Activated CD4-positive, alpha-beta memory T cell treated with anti-CD3 and anti-CD28 coated beads, Interleukin-2, amount 10 ng/mL, durations not matched to agents 7 days and 5 days (primary cell): ENCODE measurements around the gene ITGA7. TPM values are rescaled to one million over a fixed set of nuclear protein-coding genes. Genes with fewer than 3 reads are reported as not detected.
A peak's percentile ranks its signal among the peaks of the same experiment; 100 is the strongest.

Source experiments
- CTCF ChIA-PET: fragments of 350-600 bp; sonication (Branson Sonifier 250); formaldehyde crosslinking; loops from one replicate; lab custom pipeline; 2021; ENCODE audit warnings: antibody characterized with exemption, inconsistent platforms; lab: Charles Lee
- POLR2A ChIA-PET: fragments of 350-600 bp; sonication (Branson Sonifier 250); formaldehyde crosslinking; loops from one replicate; lab custom pipeline; 2021; ENCODE audit warnings: antibody characterized with exemption; lab: Charles Lee
- DNase-seq: peaks from one replicate; pipeline ENCODE4 v3.0.0-alpha.2; 2020
- H3K27ac Mint-ChIP-seq: one replicate; pipeline ENCODE4 v1.8.0; 2021; ENCODE audit warnings: mild to moderate bottlenecking, mixed read lengths
- H3K27me3 Mint-ChIP-seq: one replicate; pipeline ENCODE4 v1.8.0; 2021; ENCODE audit warnings: mixed read lengths
- H3K36me3 Mint-ChIP-seq: one replicate; pipeline ENCODE4 v1.8.0; 2021; ENCODE audit warnings: low read depth, mixed read lengths
- H3K4me1 Mint-ChIP-seq: one replicate; pipeline ENCODE4 v1.8.0; 2021; ENCODE audit warnings: mixed read lengths
- H3K4me3 Mint-ChIP-seq: one replicate; pipeline ENCODE4 v1.8.0; 2021; ENCODE audit warnings: mild to moderate bottlenecking, mixed read lengths
- H3K9me3 Mint-ChIP-seq: one replicate; pipeline ENCODE4 v1.8.0; 2021; ENCODE audit warnings: mixed read lengths
- total RNA-seq, 2 experiments: library from RNA; stranded (reverse); gene quantifications; one replicate each; pipeline ENCODE4 v1.2.3, GENCODE V29; 2021

Gene ITGA7
- total RNA-seq, 2 experiments from 2014 or later = 1.9 to 2.0 TPM

- ChIA-PET POLR2A (interaction anchor here (0.8 to 3.5 kb wide), 11 partner anchors 9 to 232 kb away, joined by 3 to 20 read pairs (median 5); partner anchors contain the start of genes DGKA, DNAJC14, ORMDL2 and RAB5B), CTCF (interaction anchor here (0.8 to 3.3 kb wide), 6 partner anchors 13 to 253 kb away, joined by 3 to 14 read pairs (median 4); partner anchors contain the start of genes ORMDL2 and SARNP)
- peaks cover 11% of the 10 kb centered on the region for H3K27me3 Mint-ChIP-seq
- H3K9me3 Mint-ChIP-seq = no peaks in the 10 kb centered on the region
- H3K27ac Mint-ChIP-seq = peak within 1 kb of the TSS; percentile 21
- peak within 1 kb of the TSS; percentile 89 for H3K4me3 Mint-ChIP-seq
- peak; percentile 76 for DNase-seq
- H3K4me1 Mint-ChIP-seq = peaks cover 45% of the 10 kb centered on the region
- no peaks in the 10 kb centered on the region for H3K36me3 Mint-ChIP-seq
Measured at GRCh38 chr12:55742719-55743405, 35.2 kb upstream of the ITGA7 start, which contains the start of gene GDF11. Gene GDF11, plus strand, starts transcription at chr12:55743122. Its CDS starts 195 bp downstream, at chr12:55743317.

GRCh38 chr12:55741931-55742680 is 34.4 kb upstream of the ITGA7 start:
- no peaks in the 10 kb centered on the region for H3K36me3 Mint-ChIP-seq
- DNase-seq = no peak
- H3K4me1 Mint-ChIP-seq = peaks cover 52% of the 10 kb centered on the region
- H3K9me3 Mint-ChIP-seq = no peaks in the 10 kb centered on the region
- H3K27me3 Mint-ChIP-seq = peaks cover 11% of the 10 kb centered on the region
- CTCF ChIA-PET = interaction anchor here (0.6 to 3.3 kb wide), 5 partner anchors 12 to 287 kb away, joined by 3 to 14 read pairs (median 4); partner anchors contain the start of genes ORMDL2 and SARNP
- H3K27ac Mint-ChIP-seq = no peak overlapping the region
- H3K4me3 Mint-ChIP-seq = peak overlapping the region; percentile 76
- POLR2A ChIA-PET = interaction anchor here (0.8 to 3.5 kb wide), 6 partner anchors 12 to 232 kb away, joined by 3 to 20 read pairs (median 3); partner anchors contain the start of genes ORMDL2, RAB5B and SARNP

DNA sequence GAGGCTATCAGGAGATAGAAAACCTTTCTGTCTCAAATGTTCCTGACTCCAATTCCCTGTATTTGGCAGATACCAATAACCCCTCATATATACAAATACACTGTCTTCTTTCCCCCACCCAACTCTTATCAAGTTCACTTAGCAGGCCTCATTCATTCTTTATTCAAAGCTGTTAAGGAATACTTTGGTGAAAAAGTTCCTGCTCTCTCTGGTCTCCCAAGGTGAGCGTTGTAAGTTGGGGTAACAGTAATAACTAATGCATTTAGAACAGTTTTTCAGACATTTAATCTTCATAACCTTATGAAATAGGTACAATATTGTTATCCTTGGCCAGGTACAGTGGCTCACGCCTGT is 31.3 kb upstream of the ITGA7 start:
- H3K27me3 Mint-ChIP-seq = peaks cover 11% of the 10 kb centered on the region
- no peaks in the 10 kb centered on the region for H3K36me3 Mint-ChIP-seq
- H3K4me1 Mint-ChIP-seq = peaks cover 38% of the 10 kb centered on the region
- no peak for DNase-seq
- ChIA-PET CTCF (interaction anchor here (0.6 to 4.9 kb wide), 51 partner anchors 9 to 765 kb away, joined by 3 to 54 read pairs (median 6); partner anchors contain the start of genes BLOC1S1, CD63, DGKA and DNAJC14), POLR2A (interaction anchor here (0.7 to 2.9 kb wide), 22 partner anchors 9 to 412 kb away, joined by 3 to 40 read pairs (median 8); partner anchors contain the start of genes CD63, ORMDL2, PYM1 and RAB5B)
- peak overlapping the region; percentile 88 for H3K4me3 Mint-ChIP-seq
- H3K27ac Mint-ChIP-seq = no peak overlapping the region
- no peaks in the 10 kb centered on the region for H3K9me3 Mint-ChIP-seq

GRCh38 chr12:55738123-55739024 is 30.7 kb upstream of the ITGA7 start:
- peak; percentile 87 for DNase-seq
- Mint-ChIP-seq H3K4me3 (peak overlapping the region; percentile 88), H3K4me1 (peaks cover 33% of the 10 kb centered on the region), H3K36me3 (no peaks in the 10 kb centered on the region), H3K9me3 (no peaks in the 10 kb centered on the region), H3K27me3 (peaks cover 11% of the 10 kb centered on the region), H3K27ac (peak overlapping the region; percentile 84)
- ChIA-PET CTCF (interaction anchor here (0.6 to 4.9 kb wide), 55 partner anchors 9 to 765 kb away, joined by 3 to 54 read pairs (median 6); partner anchors contain the start of genes BLOC1S1, CD63, DGKA and DNAJC14), POLR2A (interaction anchor here (0.7 to 2.9 kb wide), 26 partner anchors 9 to 413 kb away, joined by 3 to 40 read pairs (median 6); partner anchors contain the start of genes BLOC1S1, CD63, ORMDL2 and PYM1)

GRCh38 chr12:55737581-55738122 is 29.9 kb upstream of the ITGA7 start:
- no peak for DNase-seq
- H3K4me3 Mint-ChIP-seq = peak overlapping the region; percentile 88
- peak overlapping the region; percentile 84 for H3K27ac Mint-ChIP-seq
- POLR2A ChIA-PET = interaction anchor here (0.9 to 2.9 kb wide), 17 partner anchors 8 to 380 kb away, joined by 3 to 40 read pairs (median 8); partner anchors contain the start of genes BLOC1S1, CD63, ORMDL2 and PYM1
- peaks cover 10% of the 10 kb centered on the region for H3K27me3 Mint-ChIP-seq
- H3K36me3 Mint-ChIP-seq = no peaks in the 10 kb centered on the region
- H3K9me3 Mint-ChIP-seq = no peaks in the 10 kb centered on the region
- H3K4me1 Mint-ChIP-seq = peaks cover 31% of the 10 kb centered on the region
- CTCF ChIA-PET = interaction anchor here (0.7 to 4.9 kb wide), 41 partner anchors 8 to 484 kb away, joined by 3 to 54 read pairs (median 8); partner anchors contain the start of genes BLOC1S1, CD63, DGKA and DNAJC14

DNA sequence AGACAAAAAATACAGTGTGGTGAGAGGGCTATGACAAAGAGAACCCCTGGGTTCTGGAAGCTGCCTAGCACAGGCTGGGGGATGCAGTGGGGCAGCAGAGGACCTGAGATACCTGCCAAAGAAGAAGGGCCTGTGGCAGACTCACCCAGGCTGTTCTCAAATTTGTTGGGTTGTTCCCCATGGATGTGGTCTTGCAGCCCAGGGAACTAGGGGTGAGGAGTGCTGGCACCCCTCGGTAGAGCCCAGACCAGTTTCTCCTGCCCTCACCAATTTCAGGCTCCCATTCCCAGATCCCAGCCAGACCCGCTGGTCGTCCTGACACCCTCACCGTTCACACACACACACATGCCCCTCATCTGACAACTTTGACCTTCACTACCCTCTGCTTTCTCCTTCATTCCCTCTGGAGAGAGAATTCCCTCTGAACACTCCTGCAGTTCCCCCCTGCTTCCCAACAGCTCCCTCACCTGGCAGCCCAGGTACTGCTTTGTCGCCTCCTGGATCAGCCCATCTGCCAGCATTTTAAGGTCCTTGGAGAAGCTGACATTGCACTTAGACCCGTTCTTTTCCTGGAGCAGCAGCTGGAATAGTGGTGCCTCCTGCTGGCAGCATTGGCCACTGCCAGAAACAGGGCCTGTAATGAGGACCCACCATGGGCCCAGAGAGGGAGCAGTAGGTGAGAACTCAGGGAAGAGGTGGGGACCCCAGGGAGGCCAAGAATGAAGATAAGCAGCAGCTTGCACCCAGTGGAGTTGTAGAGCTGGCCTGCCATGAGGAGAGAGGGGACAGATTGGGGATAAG is 29.3 kb upstream of the ITGA7 start:
- peak overlapping the region; percentile 35 for H3K4me3 Mint-ChIP-seq
- peak overlapping the region; percentile 69 for H3K27ac Mint-ChIP-seq
- POLR2A ChIA-PET = interaction anchor here (0.9 to 2.7 kb wide), 7 partner anchors 7 to 237 kb away, joined by 3 to 40 read pairs (median 11); partner anchors contain the start of genes CD63 and RAB5B

GRCh38 chr12:55736076-55736475 is 28.4 kb upstream of the ITGA7 start:
- Mint-ChIP-seq H3K27ac (no peak overlapping the region), H3K9me3 (no peaks in the 10 kb centered on the region), H3K36me3 (no peaks in the 10 kb centered on the region), H3K27me3 (no peaks in the 10 kb centered on the region), H3K4me3 (no peak overlapping the region), H3K4me1 (peaks cover 22% of the 10 kb centered on the region)
- ChIA-PET POLR2A (interaction anchor here (1.1 kb wide), 1 partner anchor 15 kb away, joined by 3 read pairs; no protein-coding TSS in a partner anchor), CTCF (interaction anchor here (0.6 to 4.9 kb wide), 4 partner anchors 12 to 169 kb away, joined by 3 to 50 read pairs (median 25); partner anchors contain the start of genes ORMDL2 and SARNP)
- DNase-seq = no peak

More for the DNA sequence above, 29.3 kb upstream of the ITGA7 start:
- Mint-ChIP-seq H3K36me3 (no peaks in the 10 kb centered on the region), H3K9me3 (no peaks in the 10 kb centered on the region), H3K4me1 (peaks cover 26% of the 10 kb centered on the region), H3K27me3 (peaks cover 5% of the 10 kb centered on the region)
- CTCF ChIA-PET = interaction anchor here (0.5 to 4.9 kb wide), 18 partner anchors 7 to 391 kb away, joined by 3 to 54 read pairs (median 14); partner anchors contain the start of genes BLOC1S1, CD63, ESYT1 and ORMDL2
- DNase-seq = peak; percentile 72

DNA sequence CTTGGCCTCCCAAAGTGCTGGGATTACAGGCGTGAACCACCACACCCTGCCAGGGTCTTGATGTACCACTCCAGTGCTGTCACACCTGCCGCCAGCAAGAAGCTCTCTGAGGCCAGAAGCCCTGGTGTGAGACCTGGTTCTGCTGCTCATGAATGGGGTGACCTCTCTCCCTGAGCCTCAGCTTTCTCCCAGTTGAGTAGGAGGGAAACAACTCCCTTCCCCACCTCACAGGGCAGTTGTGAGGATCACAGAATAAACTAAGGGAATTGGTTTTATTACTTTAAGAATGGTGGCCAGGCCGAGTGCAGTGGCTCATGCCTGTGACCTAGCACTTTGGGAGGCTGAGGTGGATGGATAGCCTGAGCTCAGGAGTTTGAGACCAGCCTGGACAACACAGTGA is 26.9 kb upstream of the ITGA7 start:
- CTCF ChIA-PET = interaction anchor here (0.7 to 1.6 kb wide), 3 partner anchors 10 to 835 kb away, joined by 3 to 4 read pairs (median 4); no protein-coding TSS in a partner anchor

DNA sequence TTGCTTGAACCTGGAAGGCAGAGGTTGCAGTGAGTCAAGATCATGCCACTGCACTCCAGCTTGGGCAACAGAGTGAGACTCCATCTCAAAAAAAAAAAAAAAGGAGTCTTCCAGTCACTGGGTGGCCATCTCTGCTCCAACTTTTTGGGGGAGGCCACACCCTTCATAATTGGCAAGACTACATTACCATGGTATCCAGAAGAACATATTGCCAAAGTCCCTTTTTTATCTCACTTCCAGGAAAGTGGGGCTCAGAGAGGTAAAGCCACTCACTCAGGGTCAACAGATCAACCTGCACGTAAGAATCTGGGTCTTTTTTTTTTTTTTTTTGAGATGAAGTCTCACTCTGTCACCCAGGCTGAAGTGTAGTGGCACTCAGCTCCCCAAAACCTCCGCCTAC is 26.2 kb upstream of the ITGA7 start:
- no peak overlapping the region for H3K27ac Mint-ChIP-seq
- H3K27me3 Mint-ChIP-seq = no peaks in the 10 kb centered on the region
- no peaks in the 10 kb centered on the region for H3K9me3 Mint-ChIP-seq
- no peaks in the 10 kb centered on the region for H3K36me3 Mint-ChIP-seq
- no peak for DNase-seq
- H3K4me3 Mint-ChIP-seq = no peak overlapping the region
- peaks cover 36% of the 10 kb centered on the region for H3K4me1 Mint-ChIP-seq
- CTCF ChIA-PET = interaction anchor here (0.7 to 1.6 kb wide), 3 partner anchors 9 to 836 kb away, joined by 3 to 4 read pairs (median 4); no protein-coding TSS in a partner anchor
- POLR2A ChIA-PET = interaction anchor here (0.8 kb wide), 1 partner anchor 89 kb away, joined by 4 read pairs; no protein-coding TSS in a partner anchor

More for the DNA sequence above, 26.9 kb upstream of the ITGA7 start:
- H3K27me3 Mint-ChIP-seq = no peaks in the 10 kb centered on the region
- no peak overlapping the region for H3K27ac Mint-ChIP-seq
- H3K4me1 Mint-ChIP-seq = peaks cover 35% of the 10 kb centered on the region
- H3K36me3 Mint-ChIP-seq = no peaks in the 10 kb centered on the region
- H3K4me3 Mint-ChIP-seq = no peak overlapping the region
- POLR2A ChIA-PET = interaction anchor here (0.8 kb wide), 1 partner anchor 89 kb away, joined by 4 read pairs; no protein-coding TSS in a partner anchor
- no peaks in the 10 kb centered on the region for H3K9me3 Mint-ChIP-seq
- DNase-seq = no peak

GRCh38 chr12:55733021-55733555 is 25.4 kb upstream of the ITGA7 start:
- H3K4me3 Mint-ChIP-seq = no peak overlapping the region
- no peaks in the 10 kb centered on the region for H3K36me3 Mint-ChIP-seq
- peaks cover 31% of the 10 kb centered on the region for H3K4me1 Mint-ChIP-seq
- no peak for DNase-seq
- no peak overlapping the region for H3K27ac Mint-ChIP-seq
- POLR2A ChIA-PET = no interaction called here
- CTCF ChIA-PET = no interaction called here
- H3K9me3 Mint-ChIP-seq = no peaks in the 10 kb centered on the region
- H3K27me3 Mint-ChIP-seq = no peaks in the 10 kb centered on the region
